DOHH2 (cell line): Measurements from ENCODE around the gene ALDH4A1.

Experiments used
- EZH2phosphoT487 ChIP-seq: fragments of 200-600 bp; sonication (generic); IDR thresholded peaks from 2 replicates; pipeline ENCODE4 v1.6.1; 2017; ENCODE audit warnings: borderline replicate concordance, mild to moderate bottlenecking, antibody characterized with exemption, low read length, moderate library complexity, mixed read lengths
- TF ChIP-seq, protein P1 (sequence below): fragments of 200-600 bp; sonication (generic); IDR thresholded peaks from one replicate; pipeline ENCODE4 v1.5.1; 2014; ENCODE audit warnings: antibody characterized with exemption, mild to moderate bottlenecking, low read depth, low read length; ENCODE audit not compliant: poor library complexity, severe bottlenecking

DNA sequence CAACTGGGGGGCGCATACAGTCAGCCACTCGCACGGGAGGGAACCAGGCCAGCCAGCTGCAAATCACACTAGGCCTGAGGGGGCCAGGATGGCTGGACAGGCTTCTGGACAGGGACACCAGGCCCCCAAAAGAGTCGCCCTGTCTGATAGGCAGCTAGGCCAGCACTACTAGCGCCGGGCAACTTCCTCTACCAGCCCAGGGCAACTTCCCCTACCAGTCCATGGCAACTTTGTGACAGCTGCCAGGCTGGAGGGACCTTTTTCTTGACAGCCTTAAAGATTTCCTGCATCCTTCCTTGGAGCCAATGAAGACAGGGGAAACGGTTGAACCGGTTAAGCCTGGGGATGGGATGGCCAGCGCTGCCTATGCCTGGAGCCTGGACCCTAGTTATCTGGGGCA, 49.1 kb upstream of the ALDH4A1 start:
- TF ChIP-seq, protein P1, sequence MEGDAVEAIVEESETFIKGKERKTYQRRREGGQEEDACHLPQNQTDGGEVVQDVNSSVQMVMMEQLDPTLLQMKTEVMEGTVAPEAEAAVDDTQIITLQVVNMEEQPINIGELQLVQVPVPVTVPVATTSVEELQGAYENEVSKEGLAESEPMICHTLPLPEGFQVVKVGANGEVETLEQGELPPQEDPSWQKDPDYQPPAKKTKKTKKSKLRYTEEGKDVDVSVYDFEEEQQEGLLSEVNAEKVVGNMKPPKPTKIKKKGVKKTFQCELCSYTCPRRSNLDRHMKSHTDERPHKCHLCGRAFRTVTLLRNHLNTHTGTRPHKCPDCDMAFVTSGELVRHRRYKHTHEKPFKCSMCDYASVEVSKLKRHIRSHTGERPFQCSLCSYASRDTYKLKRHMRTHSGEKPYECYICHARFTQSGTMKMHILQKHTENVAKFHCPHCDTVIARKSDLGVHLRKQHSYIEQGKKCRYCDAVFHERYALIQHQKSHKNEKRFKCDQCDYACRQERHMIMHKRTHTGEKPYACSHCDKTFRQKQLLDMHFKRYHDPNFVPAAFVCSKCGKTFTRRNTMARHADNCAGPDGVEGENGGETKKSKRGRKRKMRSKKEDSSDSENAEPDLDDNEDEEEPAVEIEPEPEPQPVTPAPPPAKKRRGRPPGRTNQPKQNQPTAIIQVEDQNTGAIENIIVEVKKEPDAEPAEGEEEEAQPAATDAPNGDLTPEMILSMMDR = no peak
- no peak for TF ChIP-seq EZH2phosphoT487
